ENCODE results near the gene IL1A. TPM values are rescaled to one million over a fixed set of nuclear protein-coding genes. Genes with fewer than 3 reads are reported as not detected.

Gene IL1A
- total RNA-seq, 1 experiment from 2014 or later, result 0.10 TPM

DNA sequence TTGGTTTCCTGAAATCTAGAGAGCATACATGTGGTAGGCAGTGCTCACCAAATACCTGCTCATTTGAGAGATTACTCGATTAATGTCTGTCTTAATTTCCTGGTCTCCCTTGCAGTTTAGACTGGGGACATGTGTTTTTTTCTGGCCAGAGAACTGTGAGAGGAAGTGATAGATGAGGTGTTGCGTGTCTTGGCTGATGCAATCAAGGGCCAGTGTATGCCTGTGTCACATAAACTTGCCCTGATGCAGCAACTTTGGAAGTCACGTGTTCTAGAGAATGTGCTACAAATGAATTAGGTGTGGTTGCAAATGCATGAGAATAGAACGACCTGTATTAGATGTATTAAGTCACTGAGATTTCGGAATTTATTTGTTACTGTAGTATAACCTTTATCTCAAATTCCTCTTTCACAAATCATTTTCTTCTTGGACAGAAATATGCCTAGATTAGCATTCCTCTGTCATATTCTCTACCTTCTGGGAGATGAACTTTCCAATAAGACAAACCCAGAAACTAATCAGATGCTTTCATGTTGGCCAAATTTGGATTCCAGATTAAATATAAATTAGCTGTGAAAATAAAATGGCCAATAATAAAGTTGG lies 9.9 kb upstream of the IL1A start:
- Histone ChIP-seq H3K4me1 (ENCODE audit: control insufficient read depth in 1 of 2, insufficient read depth in 2 of 2, low read length in 2 of 2) (peaks cover 0 to 4% of the 10 kb centered on the region in 2 experiments; a peak in 1 of 4 replicates), H3K4me2 (ENCODE audit: low read length) (no peak overlapping the region)
- CTCF ChIA-PET, result interaction anchor here (0.6 to 1.4 kb wide), 2 partner anchors 8 to 46 kb away, joined by 3 read pairs; no protein-coding TSS in a partner anchor

More for the DNA sequence above, 9.9 kb upstream of the IL1A start:
- Histone ChIP-seq H3K9ac (ENCODE audit: low read length) (no peak overlapping the region), H3K36me3 (ENCODE audit: control insufficient read depth in 1 of 2, insufficient read depth in 2 of 2, low read length in 2 of 2) (no peaks in the 10 kb centered on the region), H3K27me3 (ENCODE audit: insufficient read depth, low read length) (no peaks in the 10 kb centered on the region), H3K27ac (ENCODE audit: low read depth, low read length) (no peak overlapping the region), H3K79me2 (ENCODE audit: insufficient read depth, low read length) (no peaks in the 10 kb centered on the region), H2AFZ (ENCODE audit: low read depth, low read length, poor library complexity, severe bottlenecking) (no peak overlapping the region), H3K9me2 (ENCODE audit: insufficient read depth) (no peaks in the 10 kb centered on the region), H3K4me3 (replicated peaks in 1 of 2; ENCODE audit: low read depth in 1 of 2, low read length in 2 of 2) (no peak overlapping the region), H4K20me1 (ENCODE audit: insufficient read depth) (no peaks in the 10 kb centered on the region), H3K9me3 (ENCODE audit: control insufficient read depth in 1 of 2, insufficient read depth in 1 of 2, low read depth in 1 of 2, low read length in 2 of 2) (no peaks in the 10 kb centered on the region)
- BruUV-seq (replicated peaks), result no TSS peak
- ChIA-PET POLR2A (no interaction called here), RAD21 (ENCODE audit: low non-redundant PET in 1 of 2, low total read pairs in 2 of 2, uncharacterized antibody in 2 of 2, unreplicated experiment in 2 of 2) (no interaction called here)
- peak; percentile 49 for DNase-seq (ENCODE audit: low read depth, low spot score)
- no peak for ATAC-seq
- TF ChIP-seq ELF1 (IDR thresholded peaks at IDR 0.05; ENCODE audit: borderline replicate concordance, low read depth) (no peak), POLR2AphosphoS5 (IDR thresholded peaks at IDR 0.05; ENCODE audit: low read depth, low read length) (peak; percentile 44; the same call in 1 of the 2 replicates), CBX3 (IDR thresholded peaks at IDR 0.05; ENCODE audit: low read depth) (peak; percentile 56; the same call in 1 of the 2 replicates), RAD21 (IDR thresholded peaks at IDR 0.05; ENCODE audit: low read depth) (0 out of 2 replicates have a peak, but pooled peaks have one; percentile 5), TCF7L2 (IDR thresholded peaks at IDR 0.05; ENCODE audit: borderline replicate concordance, extremely low read depth, insufficient read depth, insufficient read length) (peak; percentile 14), YY1 (IDR thresholded peaks at IDR 0.05; ENCODE audit: extremely low read depth, insufficient replicate concordance, low read depth, low read length) (no peak), CEBPB (IDR thresholded peaks at IDR 0.05; ENCODE audit: low read depth) (peak; percentile 91), POLR2A (IDR thresholded peaks at IDR 0.05; ENCODE audit: borderline replicate concordance, extremely low read depth, insufficient read depth, insufficient read length) (no peak), SP1 (IDR thresholded peaks at IDR 0.05; ENCODE audit: low read depth) (peak; percentile 62)
- TF ChIP-seq, protein P1, sequence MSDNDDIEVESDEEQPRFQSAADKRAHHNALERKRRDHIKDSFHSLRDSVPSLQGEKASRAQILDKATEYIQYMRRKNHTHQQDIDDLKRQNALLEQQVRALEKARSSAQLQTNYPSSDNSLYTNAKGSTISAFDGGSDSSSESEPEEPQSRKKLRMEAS (IDR thresholded peaks at IDR 0.05), result peak; percentile 73
- TF ChIP-seq, protein P2, sequence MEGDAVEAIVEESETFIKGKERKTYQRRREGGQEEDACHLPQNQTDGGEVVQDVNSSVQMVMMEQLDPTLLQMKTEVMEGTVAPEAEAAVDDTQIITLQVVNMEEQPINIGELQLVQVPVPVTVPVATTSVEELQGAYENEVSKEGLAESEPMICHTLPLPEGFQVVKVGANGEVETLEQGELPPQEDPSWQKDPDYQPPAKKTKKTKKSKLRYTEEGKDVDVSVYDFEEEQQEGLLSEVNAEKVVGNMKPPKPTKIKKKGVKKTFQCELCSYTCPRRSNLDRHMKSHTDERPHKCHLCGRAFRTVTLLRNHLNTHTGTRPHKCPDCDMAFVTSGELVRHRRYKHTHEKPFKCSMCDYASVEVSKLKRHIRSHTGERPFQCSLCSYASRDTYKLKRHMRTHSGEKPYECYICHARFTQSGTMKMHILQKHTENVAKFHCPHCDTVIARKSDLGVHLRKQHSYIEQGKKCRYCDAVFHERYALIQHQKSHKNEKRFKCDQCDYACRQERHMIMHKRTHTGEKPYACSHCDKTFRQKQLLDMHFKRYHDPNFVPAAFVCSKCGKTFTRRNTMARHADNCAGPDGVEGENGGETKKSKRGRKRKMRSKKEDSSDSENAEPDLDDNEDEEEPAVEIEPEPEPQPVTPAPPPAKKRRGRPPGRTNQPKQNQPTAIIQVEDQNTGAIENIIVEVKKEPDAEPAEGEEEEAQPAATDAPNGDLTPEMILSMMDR (IDR thresholded peaks at IDR 0.05 in 2 of 3, conservative IDR thresholded peaks at IDR 0.05 in 1 of 3; ENCODE audit: borderline replicate concordance in 1 of 3, insufficient read depth in 1 of 3, low read depth in 2 of 3, low read length in 2 of 3), result no peak
- TF ChIP-seq, protein P3, sequence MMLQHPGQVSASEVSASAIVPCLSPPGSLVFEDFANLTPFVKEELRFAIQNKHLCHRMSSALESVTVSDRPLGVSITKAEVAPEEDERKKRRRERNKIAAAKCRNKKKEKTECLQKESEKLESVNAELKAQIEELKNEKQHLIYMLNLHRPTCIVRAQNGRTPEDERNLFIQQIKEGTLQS (IDR thresholded peaks at IDR 0.05), result peak; percentile 83
- intact Hi-C loops (cut with micrococcal nuclease), result no loop called here

Data from HCT116 (cell line).